ENCODE data around the gene MC5R.
"Not testable (repeated sequence)": the region's sequence is repeated elsewhere in the genome, so short reads cannot be mapped to it uniquely, and the experiment has no call there.

MC5R gene

GRCh38 chr18:13849791-13850190, 25.8 kb downstream of the MC5R start:
- no peak for DNase-seq (ENCODE audit: low read depth, low spot score)

DNA sequence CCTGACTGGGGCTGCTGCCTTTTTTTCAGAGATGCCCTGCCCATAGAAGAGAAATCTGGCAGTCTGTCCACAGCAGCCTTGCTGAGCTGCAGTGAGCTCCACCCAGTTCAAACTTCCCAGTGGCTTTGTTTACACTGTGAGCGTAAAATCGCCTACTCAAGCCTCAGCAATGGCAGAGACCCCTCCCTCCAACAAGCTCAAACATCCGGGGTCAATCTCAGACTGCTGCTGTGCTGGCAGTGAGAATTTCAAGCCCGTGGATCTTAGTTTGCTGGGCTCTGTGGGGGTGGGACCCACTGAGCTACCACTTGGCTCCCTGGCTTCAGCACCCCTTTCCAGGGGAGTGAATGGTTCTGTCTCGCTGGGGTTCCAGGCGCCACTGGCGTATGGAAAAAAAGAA, 38.9 kb downstream of the MC5R start:
- DNase-seq (ENCODE audit: low read depth, low spot score), result not testable (repeated sequence)

GRCh38 chr18:13868501-13869271, 44.7 kb downstream of the MC5R start:
- DNase-seq (ENCODE audit: low read depth, low spot score), result no peak

- no peak for DNase-seq (ENCODE audit: low read depth, low spot score)
These were observed 47.8 kb downstream of the MC5R start for GRCh38 chr18:13871701-13872100.

DNA sequence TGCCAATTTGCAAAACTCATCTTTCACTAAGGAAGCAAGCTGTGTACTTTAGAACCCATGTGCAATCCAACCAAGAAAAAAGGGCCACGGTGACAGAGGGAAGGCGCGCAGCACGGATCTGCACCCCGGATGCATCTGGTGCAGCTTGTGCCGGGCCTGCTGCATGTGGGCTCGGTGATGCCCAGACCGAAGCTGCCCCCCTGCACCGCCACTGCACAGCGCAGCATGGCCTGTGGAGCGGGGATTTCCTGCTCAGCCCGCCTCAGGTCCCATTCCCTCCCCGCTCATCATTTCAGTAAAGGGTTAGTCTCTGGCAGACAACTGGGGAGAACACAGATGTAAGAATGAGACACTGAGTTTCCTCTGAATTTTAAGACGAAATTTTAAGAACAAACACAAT, 48.4 kb downstream of the MC5R start:
- DNase-seq (ENCODE audit: low read depth, low spot score), result no peak

GRCh38 chr18:13872932-13873331, 49.0 kb downstream of the MC5R start:
- no peak for DNase-seq (ENCODE audit: low read depth, low spot score)

DNA sequence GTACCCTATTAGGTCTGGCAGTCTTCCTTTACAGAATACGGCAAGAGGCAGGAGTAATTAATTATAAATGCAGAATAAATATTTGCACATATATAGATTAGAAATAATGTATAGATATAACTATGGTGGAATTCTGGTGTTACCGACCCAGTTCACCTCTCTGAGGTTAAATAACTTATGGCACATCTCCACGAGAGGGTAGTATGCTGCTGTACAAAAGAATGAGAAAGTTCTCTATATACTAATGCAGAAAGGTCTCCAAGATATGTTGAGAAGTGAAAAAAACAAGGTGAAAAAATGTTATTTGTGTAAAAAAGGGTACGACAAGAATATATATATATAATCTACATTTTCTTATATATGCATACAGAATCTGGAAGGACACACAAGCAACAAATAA, 50.6 kb downstream of the MC5R start:
- no peak for DNase-seq (ENCODE audit: low read depth, low spot score)

Measured in activated naive CD8-positive, alpha-beta T cell treated with anti-CD3 and anti-CD28 coated beads, Interleukin-2, amount 50 U/mL, for 16 hours (primary cell).